Measurements from ENCODE around the gene APBA1.

The APBA1 gene

DNA sequence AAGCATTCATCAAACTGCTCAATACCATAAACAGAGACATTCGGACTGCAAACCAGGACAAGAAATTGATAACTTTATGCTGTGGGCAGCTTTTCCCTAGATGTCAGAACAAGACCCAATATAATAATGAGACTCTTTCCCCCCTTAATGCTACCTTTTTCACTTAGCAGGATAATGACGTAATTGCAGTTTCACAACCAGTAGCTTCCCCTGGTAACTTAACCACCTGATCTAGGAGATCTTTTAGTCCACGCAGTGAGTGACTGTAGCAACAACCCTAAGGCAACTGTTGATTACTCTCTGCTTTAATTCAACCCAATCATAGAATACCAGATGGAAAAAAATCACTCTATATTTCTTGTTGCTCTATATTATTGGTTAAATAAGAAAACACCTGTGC lies 56.3 kb downstream of the APBA1 start:
- Histone ChIP-seq H3K4me3 (replicated peaks; ENCODE audit: insufficient read depth, low read length) (no peak overlapping the region), H3K27me3 (ENCODE audit: insufficient read depth, poor library complexity, severe bottlenecking) (peaks cover 6% of the 10 kb centered on the region), H3K27ac (replicated peaks) (no peak overlapping the region)
- no peak for DNase-seq (ENCODE audit: low read depth in 1 of 2, low spot score in 1 of 2)
- TF ChIP-seq, protein P1, sequence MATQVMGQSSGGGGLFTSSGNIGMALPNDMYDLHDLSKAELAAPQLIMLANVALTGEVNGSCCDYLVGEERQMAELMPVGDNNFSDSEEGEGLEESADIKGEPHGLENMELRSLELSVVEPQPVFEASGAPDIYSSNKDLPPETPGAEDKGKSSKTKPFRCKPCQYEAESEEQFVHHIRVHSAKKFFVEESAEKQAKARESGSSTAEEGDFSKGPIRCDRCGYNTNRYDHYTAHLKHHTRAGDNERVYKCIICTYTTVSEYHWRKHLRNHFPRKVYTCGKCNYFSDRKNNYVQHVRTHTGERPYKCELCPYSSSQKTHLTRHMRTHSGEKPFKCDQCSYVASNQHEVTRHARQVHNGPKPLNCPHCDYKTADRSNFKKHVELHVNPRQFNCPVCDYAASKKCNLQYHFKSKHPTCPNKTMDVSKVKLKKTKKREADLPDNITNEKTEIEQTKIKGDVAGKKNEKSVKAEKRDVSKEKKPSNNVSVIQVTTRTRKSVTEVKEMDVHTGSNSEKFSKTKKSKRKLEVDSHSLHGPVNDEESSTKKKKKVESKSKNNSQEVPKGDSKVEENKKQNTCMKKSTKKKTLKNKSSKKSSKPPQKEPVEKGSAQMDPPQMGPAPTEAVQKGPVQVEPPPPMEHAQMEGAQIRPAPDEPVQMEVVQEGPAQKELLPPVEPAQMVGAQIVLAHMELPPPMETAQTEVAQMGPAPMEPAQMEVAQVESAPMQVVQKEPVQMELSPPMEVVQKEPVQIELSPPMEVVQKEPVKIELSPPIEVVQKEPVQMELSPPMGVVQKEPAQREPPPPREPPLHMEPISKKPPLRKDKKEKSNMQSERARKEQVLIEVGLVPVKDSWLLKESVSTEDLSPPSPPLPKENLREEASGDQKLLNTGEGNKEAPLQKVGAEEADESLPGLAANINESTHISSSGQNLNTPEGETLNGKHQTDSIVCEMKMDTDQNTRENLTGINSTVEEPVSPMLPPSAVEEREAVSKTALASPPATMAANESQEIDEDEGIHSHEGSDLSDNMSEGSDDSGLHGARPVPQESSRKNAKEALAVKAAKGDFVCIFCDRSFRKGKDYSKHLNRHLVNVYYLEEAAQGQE (IDR thresholded peaks at IDR 0.05; ENCODE audit: insufficient replicate concordance, low read depth): no peak
- TF ChIP-seq, protein P2, sequence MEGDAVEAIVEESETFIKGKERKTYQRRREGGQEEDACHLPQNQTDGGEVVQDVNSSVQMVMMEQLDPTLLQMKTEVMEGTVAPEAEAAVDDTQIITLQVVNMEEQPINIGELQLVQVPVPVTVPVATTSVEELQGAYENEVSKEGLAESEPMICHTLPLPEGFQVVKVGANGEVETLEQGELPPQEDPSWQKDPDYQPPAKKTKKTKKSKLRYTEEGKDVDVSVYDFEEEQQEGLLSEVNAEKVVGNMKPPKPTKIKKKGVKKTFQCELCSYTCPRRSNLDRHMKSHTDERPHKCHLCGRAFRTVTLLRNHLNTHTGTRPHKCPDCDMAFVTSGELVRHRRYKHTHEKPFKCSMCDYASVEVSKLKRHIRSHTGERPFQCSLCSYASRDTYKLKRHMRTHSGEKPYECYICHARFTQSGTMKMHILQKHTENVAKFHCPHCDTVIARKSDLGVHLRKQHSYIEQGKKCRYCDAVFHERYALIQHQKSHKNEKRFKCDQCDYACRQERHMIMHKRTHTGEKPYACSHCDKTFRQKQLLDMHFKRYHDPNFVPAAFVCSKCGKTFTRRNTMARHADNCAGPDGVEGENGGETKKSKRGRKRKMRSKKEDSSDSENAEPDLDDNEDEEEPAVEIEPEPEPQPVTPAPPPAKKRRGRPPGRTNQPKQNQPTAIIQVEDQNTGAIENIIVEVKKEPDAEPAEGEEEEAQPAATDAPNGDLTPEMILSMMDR (IDR thresholded peaks at IDR 0.05; ENCODE audit: insufficient read depth, low read length): no peak
- TF ChIP-seq POLR2AphosphoS5 (IDR thresholded peaks at IDR 0.05; ENCODE audit: low read depth) (no peak), GABPA (IDR thresholded peaks at IDR 0.05; ENCODE audit: low read depth) (no peak), SPI1 (IDR thresholded peaks at IDR 0.05; ENCODE audit: borderline replicate concordance, low read depth) (no peak)

DNA sequence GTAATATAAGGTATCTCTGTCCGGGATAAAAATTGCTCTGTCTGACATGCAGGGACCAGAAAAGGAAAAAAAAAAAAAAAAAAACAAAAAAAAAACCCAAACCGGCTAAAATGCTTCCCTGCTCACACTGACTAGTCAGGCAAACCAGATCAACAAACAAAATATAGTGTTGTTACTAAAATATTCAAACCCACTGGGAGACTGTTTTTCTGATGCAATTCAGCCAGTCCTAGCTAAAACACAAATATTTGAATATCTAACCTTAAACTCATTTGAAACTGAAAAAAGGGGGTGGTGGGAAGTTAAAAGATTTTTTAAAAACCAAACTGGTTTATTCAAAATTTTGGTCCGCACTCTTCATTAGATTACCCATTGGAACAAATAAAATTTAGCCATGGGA lies 61.0 kb downstream of the APBA1 start:
- no peak overlapping the region for H3K4me3 ChIP-seq (replicated peaks; ENCODE audit: insufficient read depth, low read length)
- TF ChIP-seq, protein P2 (IDR thresholded peaks at IDR 0.05; ENCODE audit: insufficient read depth, low read length): no peak
- TF ChIP-seq POLR2AphosphoS5 (IDR thresholded peaks at IDR 0.05; ENCODE audit: low read depth) (no peak), SPI1 (IDR thresholded peaks at IDR 0.05; ENCODE audit: borderline replicate concordance, low read depth) (no peak), GABPA (IDR thresholded peaks at IDR 0.05; ENCODE audit: low read depth) (no peak)
- TF ChIP-seq, protein P1 (IDR thresholded peaks at IDR 0.05; ENCODE audit: insufficient replicate concordance, low read depth): no peak
- peaks cover 4% of the 10 kb centered on the region for H3K27me3 ChIP-seq (ENCODE audit: insufficient read depth, poor library complexity, severe bottlenecking)
- no peak overlapping the region for H3K27ac ChIP-seq (replicated peaks)
- DNase-seq (ENCODE audit: low read depth in 1 of 2, low spot score in 1 of 2): no peak

DNA sequence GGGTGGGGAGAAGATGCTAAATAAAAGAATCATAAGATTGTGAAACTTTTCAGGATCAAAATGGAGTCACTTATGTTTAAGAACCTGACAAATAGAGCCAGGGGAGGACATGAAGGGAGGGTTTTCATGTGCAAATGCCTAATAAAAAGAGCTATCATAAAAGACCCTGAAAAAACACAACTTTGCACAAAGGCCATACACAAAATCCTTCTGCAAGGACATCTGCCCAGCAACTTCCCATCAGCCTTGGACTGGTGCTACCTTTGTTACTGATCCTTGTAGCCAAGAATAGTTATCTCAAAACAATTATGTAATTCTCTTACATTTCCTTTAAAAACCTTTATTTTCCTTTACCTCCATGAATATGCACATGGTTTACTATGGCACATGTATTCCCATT lies 63.0 kb downstream of the APBA1 start:
- no peak overlapping the region for H3K27ac ChIP-seq (replicated peaks)
- DNase-seq (ENCODE audit: low read depth in 1 of 2, low spot score in 1 of 2): no peak
- peaks cover 4% of the 10 kb centered on the region for H3K27me3 ChIP-seq (ENCODE audit: insufficient read depth, poor library complexity, severe bottlenecking)
- TF ChIP-seq POLR2AphosphoS5 (IDR thresholded peaks at IDR 0.05; ENCODE audit: low read depth) (no peak), SPI1 (IDR thresholded peaks at IDR 0.05; ENCODE audit: borderline replicate concordance, low read depth) (no peak)
- no peak overlapping the region for H3K4me3 ChIP-seq (replicated peaks; ENCODE audit: insufficient read depth, low read length)

DNA sequence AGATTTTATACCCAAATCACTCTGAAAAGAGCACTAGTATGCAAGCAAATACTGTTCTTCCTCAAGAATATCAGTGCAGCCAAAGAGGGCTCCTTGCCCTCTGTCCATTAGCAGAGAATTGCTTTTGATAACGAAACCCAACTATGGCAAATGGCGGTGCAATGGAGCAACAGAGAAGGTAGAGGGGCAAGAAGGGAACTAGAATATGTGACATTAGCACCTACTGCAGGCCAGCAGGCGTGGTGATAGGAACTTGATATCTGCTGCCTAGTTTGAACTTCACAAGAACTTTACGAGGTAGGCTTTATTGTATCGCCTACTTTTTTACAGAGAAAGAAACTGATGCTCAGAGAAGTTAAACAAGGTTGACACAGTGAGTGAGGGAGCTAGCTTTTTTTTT lies 66.1 kb downstream of the APBA1 start:
- Histone ChIP-seq H3K4me3 (replicated peaks; ENCODE audit: insufficient read depth, low read length) (no peak overlapping the region), H3K27me3 (ENCODE audit: insufficient read depth, poor library complexity, severe bottlenecking) (no peaks in the 10 kb centered on the region), H3K27ac (replicated peaks) (no peak overlapping the region)
- DNase-seq (ENCODE audit: low read depth in 1 of 2, low spot score in 1 of 2): no peak
- TF ChIP-seq, protein P2 (IDR thresholded peaks at IDR 0.05; ENCODE audit: insufficient read depth, low read length): no peak
- TF ChIP-seq GABPA (IDR thresholded peaks at IDR 0.05; ENCODE audit: low read depth): no peak
- no peak for TF ChIP-seq POLR2AphosphoS5 (IDR thresholded peaks at IDR 0.05; ENCODE audit: low read depth)
- TF ChIP-seq, protein P1 (IDR thresholded peaks at IDR 0.05; ENCODE audit: insufficient replicate concordance, low read depth): no peak
- no peak for TF ChIP-seq SPI1 (IDR thresholded peaks at IDR 0.05; ENCODE audit: borderline replicate concordance, low read depth)
